Peyer's patch (tissue), 4 donors: ENCODE results near the gene DNAJB1.

ENCODE experiments used
- POLR2A ChIP-seq, 2 donors: fragments of 450-650 bp; IDR thresholded peaks; one replicate each; pipeline ENCODE4 v1.5.1; 2017; ENCODE audit warnings: antibody characterized with exemption in 2 of 2, mild to moderate bottlenecking in 2 of 2, moderate library complexity in 2 of 2
- TF ChIP-seq, protein P1 (sequence below), 6 experiments: fragments of 450-650 bp in 4 of 6; fragments of 200-600 bp in 2 of 6; sonication (generic) in 1 of 6; IDR thresholded peaks; one replicate each; pipeline ENCODE4 v1.5.1; 2017 to 2019; ENCODE audit warnings: antibody characterized with exemption in 6 of 6, mild to moderate bottlenecking in 3 of 6, moderate library complexity in 1 of 6

- TF ChIP-seq, protein P1, sequence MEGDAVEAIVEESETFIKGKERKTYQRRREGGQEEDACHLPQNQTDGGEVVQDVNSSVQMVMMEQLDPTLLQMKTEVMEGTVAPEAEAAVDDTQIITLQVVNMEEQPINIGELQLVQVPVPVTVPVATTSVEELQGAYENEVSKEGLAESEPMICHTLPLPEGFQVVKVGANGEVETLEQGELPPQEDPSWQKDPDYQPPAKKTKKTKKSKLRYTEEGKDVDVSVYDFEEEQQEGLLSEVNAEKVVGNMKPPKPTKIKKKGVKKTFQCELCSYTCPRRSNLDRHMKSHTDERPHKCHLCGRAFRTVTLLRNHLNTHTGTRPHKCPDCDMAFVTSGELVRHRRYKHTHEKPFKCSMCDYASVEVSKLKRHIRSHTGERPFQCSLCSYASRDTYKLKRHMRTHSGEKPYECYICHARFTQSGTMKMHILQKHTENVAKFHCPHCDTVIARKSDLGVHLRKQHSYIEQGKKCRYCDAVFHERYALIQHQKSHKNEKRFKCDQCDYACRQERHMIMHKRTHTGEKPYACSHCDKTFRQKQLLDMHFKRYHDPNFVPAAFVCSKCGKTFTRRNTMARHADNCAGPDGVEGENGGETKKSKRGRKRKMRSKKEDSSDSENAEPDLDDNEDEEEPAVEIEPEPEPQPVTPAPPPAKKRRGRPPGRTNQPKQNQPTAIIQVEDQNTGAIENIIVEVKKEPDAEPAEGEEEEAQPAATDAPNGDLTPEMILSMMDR (IDR thresholded peaks at IDR 0.05) = peak in 1 of 6 experiments; percentile 20
- TF ChIP-seq POLR2A (IDR thresholded peaks at IDR 0.05) = peak; percentile 96
These were observed at the start of gene DNAJB1 for GRCh38 chr19:14517840-14518505.
